GM11168 (cell line): Measurements from ENCODE around the gene MED15.
"Not testable (repeated sequence)": the region's sequence is repeated elsewhere in the genome, so short reads cannot be mapped to it uniquely, and the experiment has no call there.

Experiments
- in situ Hi-C: fragments of 300-500 bp; cut with MboI; formaldehyde crosslinking; loops from one replicate; pipeline ENCODE4 v1.12.0; 2022; ENCODE audit warnings: low sequenced_read_pairs; ENCODE audit not compliant: unreplicated experiment

Gene MED15

GRCh38 chr22:20613301-20613700 lies 105.9 kb downstream of the MED15 start:
- in situ Hi-C loops = no loop called here

DNA sequence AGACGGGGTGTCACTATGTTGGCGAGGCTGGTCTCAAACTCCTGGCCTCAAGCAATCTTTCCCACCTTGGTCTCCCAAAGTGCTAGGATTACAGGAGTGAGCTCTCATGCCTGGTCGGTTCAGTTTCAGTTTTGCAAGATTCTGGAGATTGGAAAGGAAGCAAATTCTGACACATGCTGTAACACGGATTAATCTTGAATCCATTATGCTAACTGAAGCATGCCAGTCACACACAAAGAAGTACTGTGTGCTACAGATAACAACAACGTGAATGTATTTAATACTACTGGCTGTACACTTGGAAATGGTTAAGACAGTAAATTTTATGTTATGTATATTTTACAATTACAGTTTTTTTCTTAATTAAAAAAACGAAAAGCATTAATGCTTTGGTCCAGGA lies 107.6 kb downstream of the MED15 start:
- in situ Hi-C loops = no loop called here

- in situ Hi-C loops = no loop called here
Observed at GRCh38 chr22:20615533-20616450, 108.4 kb downstream of the MED15 start.

DNA sequence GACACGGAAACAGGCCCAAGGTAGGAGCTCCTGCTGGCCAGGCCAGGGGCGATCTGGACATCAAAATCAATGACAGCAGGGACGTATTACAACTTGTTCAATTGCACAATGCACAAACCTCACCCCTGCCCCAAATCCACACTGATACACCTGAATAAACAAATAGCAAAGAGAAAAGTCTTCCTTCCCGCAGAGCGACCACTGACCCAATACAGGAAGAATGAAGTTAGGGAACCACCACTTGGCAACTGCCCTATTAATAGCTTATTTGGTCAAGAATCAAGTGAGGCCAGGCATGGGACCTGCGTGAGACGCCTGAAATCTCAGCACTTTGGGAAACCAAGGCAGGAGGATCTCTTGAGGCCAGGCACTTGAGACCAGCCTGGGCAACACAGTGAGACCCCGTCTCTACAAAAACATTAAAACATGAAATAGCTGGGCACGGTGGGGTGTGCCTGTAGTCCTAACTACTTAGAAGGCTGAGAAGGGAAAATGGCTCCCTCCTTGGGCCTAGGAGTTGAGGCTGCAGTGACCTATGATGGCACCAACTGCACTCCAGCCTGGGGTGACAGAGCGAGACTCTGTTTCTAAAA lies 109.1 kb downstream of the MED15 start:
- in situ Hi-C loops = no loop called here

DNA sequence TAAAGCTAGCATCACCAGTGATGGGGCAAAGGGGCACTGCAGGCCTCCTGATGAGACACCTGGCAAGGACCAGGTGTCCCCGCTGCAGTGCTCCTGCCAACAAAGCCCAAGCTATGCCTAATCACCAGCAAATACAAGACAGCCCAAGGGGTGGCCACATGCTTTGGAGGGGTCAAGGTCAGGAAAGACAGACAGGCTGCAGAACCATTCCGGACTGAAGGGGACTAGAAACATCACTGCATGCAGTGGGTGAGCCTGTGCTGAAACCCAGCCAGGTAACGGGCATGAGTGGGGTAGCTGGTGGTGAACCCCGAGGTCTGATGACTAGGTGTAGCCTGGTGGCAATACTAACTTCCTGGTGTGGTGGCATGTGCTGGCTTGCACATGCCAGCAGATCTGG lies 111.1 kb downstream of the MED15 start:
- in situ Hi-C loops = no loop called here

DNA sequence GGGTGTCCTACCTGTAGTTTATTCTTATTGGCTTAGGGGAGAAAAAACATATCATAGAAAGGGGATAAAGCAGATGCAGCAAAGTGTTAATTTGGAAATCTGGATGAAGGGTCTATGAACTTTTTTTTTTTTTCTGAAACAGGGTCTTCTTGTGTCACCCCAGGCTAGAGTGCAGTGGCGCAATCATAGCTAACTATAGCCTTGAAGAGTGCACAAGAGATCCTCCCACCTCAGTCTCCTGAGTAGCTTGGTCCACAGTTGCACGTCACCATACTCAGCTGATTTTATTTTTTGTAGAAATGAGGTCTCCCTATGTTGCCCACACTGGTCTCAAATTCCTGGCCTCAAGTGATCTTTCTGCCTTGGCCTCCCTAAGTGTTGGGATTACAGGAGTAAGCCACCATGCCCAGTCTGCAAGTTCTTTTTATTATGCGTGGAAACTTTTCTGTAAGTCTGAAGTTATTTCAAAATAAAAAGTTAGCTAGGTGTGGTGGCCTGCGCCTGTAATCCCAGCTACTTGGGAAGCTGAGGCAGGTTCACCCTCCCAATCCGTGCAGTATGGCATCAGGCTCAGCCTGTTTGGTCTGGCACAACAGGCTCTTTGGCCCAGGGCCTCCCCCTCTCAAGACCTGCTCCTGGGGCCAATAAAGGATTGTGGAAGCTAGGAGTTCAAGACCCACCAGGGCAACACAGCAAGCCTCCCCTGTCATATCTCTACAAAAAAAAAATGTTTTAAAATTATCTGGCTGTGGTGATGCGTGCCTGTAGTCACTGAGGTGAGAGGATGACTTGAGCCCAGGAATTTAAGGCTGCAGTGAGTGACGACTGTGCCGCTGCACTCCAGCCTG lies 111.9 kb downstream of the MED15 start:
- in situ Hi-C loops = no loop called here

DNA sequence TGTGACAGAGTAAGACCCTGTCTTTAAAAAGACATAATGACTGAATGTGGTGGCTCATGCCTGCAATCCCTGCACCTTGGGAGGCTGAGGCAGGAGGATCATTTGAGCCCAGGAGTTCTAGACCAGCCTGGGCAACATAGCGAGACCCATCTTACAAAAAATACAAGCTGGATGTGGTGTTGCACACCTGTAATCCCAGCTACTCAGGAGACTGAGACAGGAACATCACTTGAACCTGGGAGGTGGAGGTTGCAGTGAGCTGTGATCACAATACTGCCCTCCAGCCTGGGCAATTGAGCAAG lies 112.4 kb downstream of the MED15 start:
- in situ Hi-C loops = not testable (repeated sequence)

DNA sequence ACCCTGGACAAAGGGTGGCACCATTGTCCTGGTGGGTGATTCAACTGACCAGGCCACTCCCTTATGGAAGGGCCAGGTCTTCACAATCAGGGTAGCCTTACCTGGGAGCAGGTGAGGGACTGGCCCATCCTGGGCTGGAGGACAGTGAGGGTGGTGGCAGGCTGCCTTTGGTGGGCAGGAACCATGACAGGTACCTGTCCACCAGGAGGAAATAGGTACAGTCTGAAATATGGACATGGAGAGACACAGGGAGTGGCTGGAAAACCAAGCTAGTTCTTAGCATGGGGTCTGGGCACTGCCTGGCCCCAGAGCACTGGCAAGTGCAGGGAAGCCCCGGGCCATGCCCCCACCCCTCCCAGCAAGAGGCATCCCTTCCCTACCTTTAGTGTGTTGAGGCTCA lies 113.8 kb downstream of the MED15 start:
- in situ Hi-C loops = no loop called here

DNA sequence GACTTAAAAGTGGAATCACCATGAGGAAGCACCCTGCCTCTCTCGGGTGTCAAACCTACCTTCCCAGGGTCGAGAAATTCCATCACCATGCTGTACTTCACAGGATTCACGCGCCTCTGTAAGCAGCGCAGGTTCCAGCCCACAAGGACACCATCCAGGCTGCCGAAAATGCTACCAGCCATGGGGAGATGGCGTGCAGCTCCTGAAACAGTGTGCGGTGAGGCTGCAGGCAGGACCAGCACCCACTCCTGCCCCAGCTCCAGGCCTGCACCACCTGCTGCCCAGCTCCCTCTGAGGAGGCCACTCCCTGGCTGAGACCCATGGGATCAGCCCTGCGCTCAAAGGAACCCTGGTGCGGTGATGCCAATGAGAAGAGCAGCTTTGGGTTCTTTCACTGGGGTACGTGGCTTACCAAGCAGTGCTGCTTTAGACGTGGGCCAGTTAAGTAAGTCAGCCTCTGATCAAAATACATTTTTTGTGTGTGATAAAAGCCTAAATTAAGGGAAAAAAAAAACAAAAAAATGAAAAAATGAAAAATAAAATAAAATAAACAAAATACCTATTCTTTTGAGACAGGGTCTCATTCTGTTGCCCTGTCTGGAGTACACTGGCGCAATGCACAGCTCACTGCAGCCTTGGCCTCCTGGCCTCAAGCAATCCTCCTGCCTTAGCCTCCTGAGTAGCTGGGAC lies 115.4 kb downstream of the MED15 start:
- in situ Hi-C loops = no loop called here

DNA sequence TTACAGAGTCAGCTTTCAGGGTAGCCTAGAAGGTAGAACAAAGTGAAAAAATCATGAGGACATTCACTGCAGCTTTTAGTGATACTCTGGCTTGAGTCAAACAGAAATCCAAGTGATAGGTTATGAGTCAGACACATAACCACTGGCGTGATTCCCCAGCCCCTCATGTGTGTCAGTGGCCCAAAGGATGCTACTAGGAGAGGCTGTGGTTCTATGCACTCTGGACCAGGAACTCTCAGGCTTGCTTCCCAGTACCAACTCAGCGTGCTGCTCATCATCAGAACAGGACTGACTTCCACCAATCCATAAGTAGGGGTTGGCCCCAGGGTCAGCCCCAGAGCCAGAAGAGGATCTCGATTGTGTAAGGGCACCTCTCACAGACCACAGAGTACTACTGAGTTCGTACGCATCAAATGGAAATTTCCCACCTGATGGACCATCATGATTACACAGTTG lies 116.8 kb downstream of the MED15 start:
- in situ Hi-C loops = no loop called here

DNA sequence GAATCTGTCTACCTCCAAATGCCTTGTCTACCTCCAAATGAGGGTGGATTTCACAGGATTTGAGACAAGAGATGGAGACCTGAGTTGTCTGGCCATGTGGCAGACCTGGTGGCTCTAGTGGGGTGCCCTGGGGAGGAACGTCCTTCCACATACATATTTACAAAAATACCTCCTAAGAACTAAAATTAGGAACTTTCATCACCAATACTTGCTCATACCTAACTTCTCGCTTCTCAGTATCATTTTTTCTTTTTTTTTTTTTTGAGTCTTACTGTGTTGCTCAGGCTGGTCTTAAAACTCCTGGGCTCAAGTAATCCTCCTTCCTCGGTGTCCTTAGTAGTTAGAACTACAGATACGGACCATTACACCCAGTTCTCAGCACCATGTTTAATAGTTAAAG lies 117.9 kb downstream of the MED15 start:
- in situ Hi-C loops = no loop called here

DNA sequence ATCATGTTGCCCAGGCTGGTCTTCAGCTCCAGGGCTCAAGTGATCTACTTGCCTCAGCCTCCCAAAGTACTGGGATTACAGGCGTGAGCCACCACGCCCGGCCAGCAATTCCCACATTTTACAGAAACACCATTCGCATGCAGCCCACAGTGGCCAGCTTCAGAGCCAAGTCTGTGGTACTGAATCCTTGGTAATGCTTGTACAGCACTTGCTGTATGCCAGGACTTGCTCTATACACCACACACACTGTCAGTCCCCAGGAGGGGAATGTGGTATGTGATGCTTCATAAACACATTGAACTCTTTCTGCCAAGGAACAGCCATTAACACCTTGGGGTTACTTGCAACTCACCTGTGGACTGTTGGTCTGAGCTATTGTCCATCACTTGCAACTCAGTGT lies 119.4 kb downstream of the MED15 start:
- in situ Hi-C loops = no loop called here

DNA sequence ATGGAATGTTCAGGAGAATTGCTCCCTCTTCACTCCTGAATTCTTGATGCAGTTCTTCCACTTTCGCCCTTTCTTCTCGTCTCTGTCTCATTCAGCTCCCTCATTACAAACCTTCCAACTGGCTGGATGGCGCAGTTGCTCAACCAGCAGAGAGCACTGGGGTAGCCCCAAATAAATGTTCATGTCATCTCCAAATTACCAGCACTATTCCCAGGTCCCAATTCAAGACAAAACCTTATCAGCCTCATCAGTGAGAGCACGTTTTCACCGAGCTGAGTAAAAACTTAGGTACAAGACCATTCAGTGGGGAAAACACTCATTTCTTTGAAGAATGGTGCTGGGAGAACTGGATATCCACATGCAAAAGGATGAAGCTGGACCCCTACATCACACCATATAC lies 120.0 kb downstream of the MED15 start:
- in situ Hi-C loops = no loop called here

DNA sequence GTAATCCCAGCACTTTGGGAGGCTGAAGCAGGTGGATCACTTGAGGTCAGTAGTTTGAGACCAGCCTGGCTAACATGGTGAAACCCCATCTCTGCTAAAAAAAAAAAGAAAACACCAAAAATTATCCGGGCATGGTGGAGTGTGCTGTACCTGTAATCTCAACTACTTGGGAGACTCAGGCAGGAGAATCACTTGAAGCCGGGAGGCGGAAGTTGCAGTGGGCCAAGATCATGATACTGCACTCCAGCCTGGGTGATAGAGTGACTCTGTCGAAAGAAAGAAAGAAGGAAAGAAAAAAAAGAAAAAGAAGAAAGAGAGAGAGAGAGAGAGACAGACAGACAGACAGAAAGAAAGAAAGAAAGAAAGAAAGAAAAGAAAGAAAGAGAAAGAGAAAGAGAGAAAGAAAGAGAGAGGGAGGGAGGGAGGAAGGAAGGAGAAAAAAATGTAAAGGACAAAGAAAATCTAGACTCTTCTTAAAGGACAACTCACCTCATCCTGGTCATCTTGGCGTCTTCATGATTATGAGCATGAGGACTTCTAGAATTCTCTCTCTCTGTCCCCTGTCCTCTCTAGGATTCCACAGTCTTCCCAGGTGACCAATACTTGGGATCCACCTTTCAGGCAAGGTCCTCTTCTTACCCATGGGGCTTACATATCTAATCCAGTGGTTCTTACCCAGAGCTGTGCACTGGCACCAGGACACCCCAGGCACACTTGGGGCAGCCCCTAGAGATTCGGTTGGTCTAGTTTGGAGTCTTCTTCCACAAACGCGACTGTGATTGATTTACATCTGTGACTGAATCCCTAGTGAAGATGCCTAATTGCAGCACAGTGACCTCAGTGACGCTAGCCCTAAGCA lies 120.9 kb downstream of the MED15 start:
- in situ Hi-C loops = no loop called here

DNA sequence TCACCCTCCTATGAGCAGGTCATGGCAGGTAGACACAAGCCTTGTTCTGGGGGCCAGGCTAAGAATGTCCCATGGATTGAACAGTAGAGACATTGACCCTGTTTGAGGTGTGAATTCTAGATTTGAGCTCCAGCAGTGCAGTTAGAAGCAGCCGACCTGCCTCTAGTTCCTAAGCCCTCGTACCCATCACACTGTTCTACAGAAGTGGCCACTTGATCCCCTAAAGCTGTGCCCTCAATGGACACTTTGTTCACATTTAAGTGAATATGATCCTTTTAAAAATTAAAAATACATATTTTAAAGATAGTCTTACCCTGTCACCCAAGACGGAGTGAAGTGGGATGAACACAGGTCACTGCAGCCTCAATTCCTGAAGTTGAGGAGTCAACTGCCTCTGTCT lies 122.0 kb downstream of the MED15 start:
- in situ Hi-C loops = no loop called here

- in situ Hi-C loops = no loop called here
Observed at GRCh38 chr22:20630873-20631617, 123.6 kb downstream of the MED15 start.

- in situ Hi-C loops = no loop called here
Observed at GRCh38 chr22:20632082-20632481, 124.7 kb downstream of the MED15 start.

GRCh38 chr22:20632518-20632917 lies 125.1 kb downstream of the MED15 start:
- in situ Hi-C loops = no loop called here
